ENCODE measurements around the gene LGMN. TPM values are rescaled to one million over a fixed set of nuclear protein-coding genes. Genes with fewer than 3 reads are reported as not detected.

The LGMN gene
- total RNA-seq, 1 donor from 2014 or later = 158 TPM

- no peak for DNase-seq
- H3K4me1 ChIP-seq = peaks cover 31% of the 10 kb centered on the region
- TF ChIP-seq CTCF (IDR thresholded peaks at IDR 0.05) = no peak
- peak; percentile 20 to 34 for ATAC-seq
- H3K36me3 ChIP-seq = peaks cover 4% of the 10 kb centered on the region
- H3K27me3 ChIP-seq (ENCODE audit: low read depth) = no peaks in the 10 kb centered on the region
- intact Hi-C loops (cut with DNase I) = no loop called here
- H3K4me3 ChIP-seq = peak overlapping the region; percentile 63
- peak overlapping the region; percentile 88 for H3K27ac ChIP-seq
- H3K9me3 ChIP-seq = no peaks in the 10 kb centered on the region
Measured at GRCh38 chr14:92747701-92748258, 647 bp downstream of the LGMN start.

- Histone ChIP-seq H3K4me1 (peaks cover 23% of the 10 kb centered on the region), H3K27me3 (ENCODE audit: low read depth) (no peaks in the 10 kb centered on the region), H3K9me3 (no peaks in the 10 kb centered on the region), H3K4me3 (no peak overlapping the region), H3K36me3 (peaks cover 29% of the 10 kb centered on the region), H3K27ac (no peak overlapping the region)
- ATAC-seq (no peak), DNase-seq (no peak)
- intact Hi-C loops (cut with DNase I) = no loop called here
- TF ChIP-seq CTCF (IDR thresholded peaks at IDR 0.05) = no peak
Measured at GRCh38 chr14:92744198-92744597, 4.2 kb downstream of the LGMN start.

GRCh38 chr14:92740440-92740839, 8.0 kb downstream of the LGMN start:
- DNase-seq (no peak), ATAC-seq (no peak)
- Histone ChIP-seq H3K4me3 (no peak overlapping the region), H3K36me3 (peaks cover 29% of the 10 kb centered on the region), H3K4me1 (peaks cover 23% of the 10 kb centered on the region), H3K9me3 (no peaks in the 10 kb centered on the region), H3K27me3 (ENCODE audit: low read depth) (no peaks in the 10 kb centered on the region), H3K27ac (no peak overlapping the region)
- intact Hi-C loops (cut with DNase I) = no loop called here
- TF ChIP-seq CTCF (IDR thresholded peaks at IDR 0.05) = no peak

GRCh38 chr14:92737619-92738188, 10.7 kb downstream of the LGMN start:
- Histone ChIP-seq H3K4me3 (no peak overlapping the region), H3K36me3 (peaks cover 25% of the 10 kb centered on the region), H3K9me3 (no peaks in the 10 kb centered on the region), H3K27me3 (ENCODE audit: low read depth) (no peaks in the 10 kb centered on the region), H3K4me1 (peaks cover 24% of the 10 kb centered on the region), H3K27ac (no peak overlapping the region)
- no peak for DNase-seq
- no peak for ATAC-seq
- intact Hi-C loops (cut with DNase I) = no loop called here
- no peak for TF ChIP-seq CTCF (IDR thresholded peaks at IDR 0.05)

- TF ChIP-seq CTCF (IDR thresholded peaks at IDR 0.05) = no peak
- Histone ChIP-seq H3K4me3 (no peak overlapping the region), H3K36me3 (peaks cover 22% of the 10 kb centered on the region), H3K27me3 (ENCODE audit: low read depth) (no peaks in the 10 kb centered on the region), H3K27ac (peak overlapping the region; percentile 53), H3K9me3 (no peaks in the 10 kb centered on the region), H3K4me1 (peaks cover 27% of the 10 kb centered on the region)
- intact Hi-C loops (cut with DNase I) = no loop called here
- ATAC-seq (peak; percentile 83 to 91), DNase-seq (no peak)
Measured at GRCh38 chr14:92737206-92737605, 11.2 kb downstream of the LGMN start.

Measured in lower lobe of right lung (tissue), 2 donors.